Measurements from ENCODE around the gene KDM2A. TPM values are rescaled to one million over a fixed set of nuclear protein-coding genes. Genes with fewer than 3 reads are reported as not detected.

KDM2A gene
- total RNA-seq, 1 donor from 2014 or later = 62.9 TPM

DNA sequence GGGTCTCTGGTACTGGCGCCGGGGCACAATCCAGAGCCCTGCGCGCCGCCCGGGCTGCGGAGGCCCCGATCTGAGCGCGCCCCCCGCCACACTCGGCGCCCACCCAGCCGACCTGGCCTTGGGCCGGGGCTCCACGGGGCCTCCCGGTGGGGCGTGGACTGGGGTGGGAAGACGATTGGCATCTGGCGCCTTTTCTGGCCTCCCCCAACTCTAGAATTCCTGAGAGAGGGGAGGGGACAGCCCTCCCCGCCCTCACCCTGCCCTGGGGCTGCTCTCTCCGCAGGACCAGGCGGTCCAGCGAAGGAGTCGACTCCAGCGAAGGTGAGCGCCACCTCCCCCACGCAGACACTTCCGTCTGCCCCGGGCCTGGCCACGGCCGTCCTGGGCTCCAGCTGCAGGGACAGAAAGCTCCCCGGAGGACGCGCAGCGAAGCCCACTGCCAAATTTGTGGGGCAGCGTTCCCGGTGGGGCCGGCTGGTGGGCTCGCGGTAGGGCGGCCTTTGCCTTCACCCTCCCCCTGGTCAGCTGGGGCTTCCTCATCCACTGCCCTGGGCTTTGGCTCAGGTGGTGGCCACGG lies 184.9 kb downstream of the KDM2A start:
- TF ChIP-seq, protein P1, sequence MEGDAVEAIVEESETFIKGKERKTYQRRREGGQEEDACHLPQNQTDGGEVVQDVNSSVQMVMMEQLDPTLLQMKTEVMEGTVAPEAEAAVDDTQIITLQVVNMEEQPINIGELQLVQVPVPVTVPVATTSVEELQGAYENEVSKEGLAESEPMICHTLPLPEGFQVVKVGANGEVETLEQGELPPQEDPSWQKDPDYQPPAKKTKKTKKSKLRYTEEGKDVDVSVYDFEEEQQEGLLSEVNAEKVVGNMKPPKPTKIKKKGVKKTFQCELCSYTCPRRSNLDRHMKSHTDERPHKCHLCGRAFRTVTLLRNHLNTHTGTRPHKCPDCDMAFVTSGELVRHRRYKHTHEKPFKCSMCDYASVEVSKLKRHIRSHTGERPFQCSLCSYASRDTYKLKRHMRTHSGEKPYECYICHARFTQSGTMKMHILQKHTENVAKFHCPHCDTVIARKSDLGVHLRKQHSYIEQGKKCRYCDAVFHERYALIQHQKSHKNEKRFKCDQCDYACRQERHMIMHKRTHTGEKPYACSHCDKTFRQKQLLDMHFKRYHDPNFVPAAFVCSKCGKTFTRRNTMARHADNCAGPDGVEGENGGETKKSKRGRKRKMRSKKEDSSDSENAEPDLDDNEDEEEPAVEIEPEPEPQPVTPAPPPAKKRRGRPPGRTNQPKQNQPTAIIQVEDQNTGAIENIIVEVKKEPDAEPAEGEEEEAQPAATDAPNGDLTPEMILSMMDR (IDR thresholded peaks at IDR 0.05) = no peak
- no peak overlapping the region for H3K27ac Mint-ChIP-seq (ENCODE audit: unreplicated experiment)
- no peaks in the 10 kb centered on the region for H3K27me3 Mint-ChIP-seq (ENCODE audit: unreplicated experiment)
- H3K4me1 Mint-ChIP-seq (ENCODE audit: unreplicated experiment) = peaks cover 20% of the 10 kb centered on the region
- no peak for DNase-seq (ENCODE audit: extremely low spot score, unreplicated experiment)
- H3K4me3 Mint-ChIP-seq (ENCODE audit: unreplicated experiment) = peak overlapping the region; percentile 63
- H3K36me3 Mint-ChIP-seq (ENCODE audit: unreplicated experiment) = peaks cover 2% of the 10 kb centered on the region
- H3K9me3 Mint-ChIP-seq (ENCODE audit: unreplicated experiment) = no peaks in the 10 kb centered on the region

DNA sequence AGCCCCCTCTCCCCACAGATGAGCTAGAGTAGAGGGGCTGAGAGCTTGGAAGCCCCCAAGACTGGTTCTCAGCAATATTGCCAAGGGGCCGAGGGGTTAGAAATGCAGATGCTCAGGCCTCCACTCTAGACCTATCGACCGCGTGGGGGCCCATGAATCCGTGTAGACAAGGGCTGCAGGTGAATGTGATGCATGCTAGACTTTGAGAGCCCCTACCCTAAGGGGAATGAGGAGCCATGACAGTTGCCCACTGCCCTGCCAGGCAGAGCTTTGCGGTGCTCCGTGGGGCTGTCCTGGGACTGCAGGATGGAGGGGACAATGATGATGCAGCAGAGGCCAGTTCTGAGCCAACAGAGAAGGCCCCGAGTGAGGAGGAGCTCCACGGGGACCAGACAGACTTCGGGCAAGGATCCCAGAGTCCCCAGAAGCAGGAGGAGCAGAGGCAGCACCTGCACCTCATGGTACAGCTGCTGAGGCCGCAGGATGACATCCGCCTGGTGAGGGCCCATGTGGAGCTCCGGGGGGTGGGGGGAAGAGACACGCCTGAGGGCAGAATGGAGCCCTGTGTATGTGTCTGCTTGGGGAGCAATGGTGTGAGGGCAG lies 185.5 kb downstream of the KDM2A start:
- TF ChIP-seq, protein P1 (IDR thresholded peaks at IDR 0.05) = no peak
- H3K36me3 Mint-ChIP-seq (ENCODE audit: unreplicated experiment) = no peaks in the 10 kb centered on the region
- H3K4me3 Mint-ChIP-seq (ENCODE audit: unreplicated experiment) = peak overlapping the region; percentile 29
- peaks cover 20% of the 10 kb centered on the region for H3K4me1 Mint-ChIP-seq (ENCODE audit: unreplicated experiment)
- H3K27me3 Mint-ChIP-seq (ENCODE audit: unreplicated experiment) = no peaks in the 10 kb centered on the region
- no peak for DNase-seq (ENCODE audit: extremely low spot score, unreplicated experiment)
- H3K27ac Mint-ChIP-seq (ENCODE audit: unreplicated experiment) = peak overlapping the region; percentile 29
- no peaks in the 10 kb centered on the region for H3K9me3 Mint-ChIP-seq (ENCODE audit: unreplicated experiment)

DNA sequence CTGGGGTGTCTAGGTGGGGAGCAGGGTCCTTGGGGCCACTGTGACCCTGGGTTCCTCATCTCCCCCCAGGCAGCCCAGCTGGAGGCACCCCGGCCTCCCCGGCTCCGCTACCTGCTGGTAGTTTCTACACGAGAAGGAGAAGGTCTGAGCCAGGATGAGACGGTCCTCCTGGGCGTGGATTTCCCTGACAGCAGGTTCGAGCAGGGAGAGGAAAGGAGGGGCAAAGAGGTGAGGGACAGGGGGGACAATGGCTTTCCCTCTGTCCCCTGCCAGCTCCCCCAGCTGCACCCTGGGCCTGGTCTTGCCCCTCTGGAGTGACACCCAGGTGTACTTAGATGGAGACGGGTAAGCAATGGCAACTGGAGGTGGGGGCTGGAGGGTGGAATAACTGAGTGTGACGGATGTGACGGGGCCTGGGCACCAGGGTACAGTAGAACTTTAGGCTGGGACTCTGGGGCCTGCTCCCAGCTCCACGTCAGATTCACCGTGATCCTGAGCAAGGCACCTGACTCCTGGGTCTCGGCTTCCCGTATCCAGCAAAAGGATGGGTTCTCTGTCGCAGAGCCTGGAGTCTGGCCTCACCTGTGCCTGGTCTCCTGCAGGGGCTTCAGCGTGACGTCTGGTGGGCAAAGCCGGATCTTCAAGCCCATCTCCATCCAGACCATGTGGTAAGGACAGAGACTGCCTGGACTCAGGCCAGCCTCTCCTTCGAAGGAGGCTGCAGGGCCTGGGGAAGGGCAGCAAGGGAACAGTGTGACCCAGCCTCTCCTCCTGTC lies 187.9 kb downstream of the KDM2A start:
- no peak for DNase-seq (ENCODE audit: extremely low spot score, unreplicated experiment)
- Mint-ChIP-seq H3K27me3 (ENCODE audit: unreplicated experiment) (no peaks in the 10 kb centered on the region), H3K36me3 (ENCODE audit: unreplicated experiment) (no peaks in the 10 kb centered on the region), H3K9me3 (ENCODE audit: unreplicated experiment) (no peaks in the 10 kb centered on the region), H3K4me3 (ENCODE audit: unreplicated experiment) (no peak overlapping the region), H3K4me1 (ENCODE audit: unreplicated experiment) (peaks cover 18% of the 10 kb centered on the region), H3K27ac (ENCODE audit: unreplicated experiment) (no peak overlapping the region)
- TF ChIP-seq, protein P1 (IDR thresholded peaks at IDR 0.05) = no peak

DNA sequence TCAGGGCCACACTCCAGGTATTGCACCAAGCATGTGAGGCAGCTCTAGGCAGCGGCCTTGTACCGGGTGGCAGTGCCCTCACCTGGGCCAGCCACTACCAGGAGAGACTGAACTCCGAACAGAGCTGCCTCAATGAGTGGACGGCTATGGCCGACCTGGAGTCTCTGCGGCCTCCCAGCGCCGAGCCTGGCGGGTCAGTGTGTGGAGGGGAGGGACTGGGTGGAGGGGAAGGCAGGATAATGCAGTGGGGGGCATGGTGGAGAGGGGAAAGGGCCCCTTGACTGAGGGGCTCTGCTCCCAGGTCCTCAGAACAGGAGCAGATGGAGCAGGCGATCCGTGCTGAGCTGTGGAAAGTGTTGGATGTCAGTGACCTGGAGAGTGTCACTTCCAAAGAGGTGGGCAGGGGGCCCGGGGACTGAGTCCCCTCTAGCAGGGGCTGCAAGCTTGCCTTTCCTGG lies 188.5 kb downstream of the KDM2A start:
- DNase-seq (ENCODE audit: extremely low spot score, unreplicated experiment) = no peak
- no peaks in the 10 kb centered on the region for H3K36me3 Mint-ChIP-seq (ENCODE audit: unreplicated experiment)
- H3K9me3 Mint-ChIP-seq (ENCODE audit: unreplicated experiment) = no peaks in the 10 kb centered on the region
- H3K4me3 Mint-ChIP-seq (ENCODE audit: unreplicated experiment) = no peak overlapping the region
- TF ChIP-seq, protein P1 (IDR thresholded peaks at IDR 0.05) = no peak
- no peak overlapping the region for H3K27ac Mint-ChIP-seq (ENCODE audit: unreplicated experiment)
- H3K27me3 Mint-ChIP-seq (ENCODE audit: unreplicated experiment) = no peaks in the 10 kb centered on the region
- H3K4me1 Mint-ChIP-seq (ENCODE audit: unreplicated experiment) = peaks cover 12% of the 10 kb centered on the region

Other genes with a start within 250 kb of the KDM2A start
- 41.7 and 49.1 TPM in 2 replicates for gene PC, start 160.9 kb upstream of the KDM2A start, total RNA-seq
- not detected in 2 replicates for gene C11orf86, start 144.0 kb upstream of the KDM2A start, total RNA-seq
- gene SYT12, start 96.1 kb upstream of the KDM2A start, total RNA-seq = 1.4 and 1.7 TPM in 2 replicates
- 9.3 and 9.4 TPM in 2 replicates for gene RHOD, start 62.4 kb upstream of the KDM2A start, total RNA-seq
- gene GRK2, start 147.2 kb downstream of the KDM2A start, total RNA-seq = 41.5 and 45.0 TPM in 2 replicates
- 54.3 and 56.2 TPM in 2 replicates for gene ANKRD13D, start 170.0 kb downstream of the KDM2A start, total RNA-seq
- gene SSH3, start 184.3 kb downstream of the KDM2A start, total RNA-seq = 28.5 and 28.6 TPM in 2 replicates
- gene POLD4, start 234.3 kb downstream of the KDM2A start, total RNA-seq = 53.2 and 64.0 TPM in 2 replicates